Measurements from ENCODE around the gene AFF3.

- no peak for TF ChIP-seq CTCF (IDR thresholded peaks at IDR 0.05; ENCODE audit: low read depth, low read length)
- no peak for TF ChIP-seq EZH2phosphoT487 (IDR thresholded peaks at IDR 0.05; ENCODE audit: low read depth)
Measured at GRCh38 chr2:99801327-99801901, 341.0 kb downstream of the AFF3 start.
